PC-3 (cell line): ENCODE results near the gene PARP16.

Source experiments
- EZH2 ChIP-seq: fragments of 300-600 bp; sonication (generic); IDR thresholded peaks from one replicate; pipeline ENCODE4 v1.6.1; 2017; ENCODE audit warnings: antibody characterized with exemption, mild to moderate bottlenecking, low read length; ENCODE audit not compliant: unreplicated experiment
- TF ChIP-seq, protein P1 (sequence below): fragments of 300-600 bp; sonication (generic); conservative IDR thresholded peaks from 2 replicates; pipeline ENCODE4 v1.5.1; 2017; ENCODE audit warnings: antibody characterized with exemption, low read depth, mild to moderate bottlenecking, low read length

DNA sequence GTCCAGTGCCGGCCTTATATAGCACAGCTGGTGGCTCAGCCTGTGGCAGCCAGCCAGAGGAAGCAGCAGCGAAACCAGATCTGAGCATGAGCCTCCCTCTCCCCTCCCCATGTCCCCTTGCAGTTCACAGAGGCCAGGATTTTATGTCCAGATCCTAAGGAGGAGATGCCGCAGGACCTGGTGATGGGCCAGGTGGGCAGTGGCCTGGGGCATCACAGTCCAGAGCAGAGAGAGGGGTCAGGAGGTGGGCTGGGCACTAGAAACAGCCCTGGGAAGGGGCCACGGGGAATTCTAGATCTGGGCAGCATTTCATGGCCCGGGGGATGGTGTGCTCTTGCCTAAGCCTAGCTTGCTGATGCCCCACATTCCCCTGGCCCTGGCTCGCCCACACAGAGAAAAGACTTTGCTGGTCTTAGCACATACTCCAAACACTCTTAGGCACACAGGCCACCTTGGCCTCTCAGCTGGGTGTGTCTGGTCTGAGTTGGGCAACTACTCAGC lies 75.2 kb downstream of the PARP16 start:
- TF ChIP-seq, protein P1, sequence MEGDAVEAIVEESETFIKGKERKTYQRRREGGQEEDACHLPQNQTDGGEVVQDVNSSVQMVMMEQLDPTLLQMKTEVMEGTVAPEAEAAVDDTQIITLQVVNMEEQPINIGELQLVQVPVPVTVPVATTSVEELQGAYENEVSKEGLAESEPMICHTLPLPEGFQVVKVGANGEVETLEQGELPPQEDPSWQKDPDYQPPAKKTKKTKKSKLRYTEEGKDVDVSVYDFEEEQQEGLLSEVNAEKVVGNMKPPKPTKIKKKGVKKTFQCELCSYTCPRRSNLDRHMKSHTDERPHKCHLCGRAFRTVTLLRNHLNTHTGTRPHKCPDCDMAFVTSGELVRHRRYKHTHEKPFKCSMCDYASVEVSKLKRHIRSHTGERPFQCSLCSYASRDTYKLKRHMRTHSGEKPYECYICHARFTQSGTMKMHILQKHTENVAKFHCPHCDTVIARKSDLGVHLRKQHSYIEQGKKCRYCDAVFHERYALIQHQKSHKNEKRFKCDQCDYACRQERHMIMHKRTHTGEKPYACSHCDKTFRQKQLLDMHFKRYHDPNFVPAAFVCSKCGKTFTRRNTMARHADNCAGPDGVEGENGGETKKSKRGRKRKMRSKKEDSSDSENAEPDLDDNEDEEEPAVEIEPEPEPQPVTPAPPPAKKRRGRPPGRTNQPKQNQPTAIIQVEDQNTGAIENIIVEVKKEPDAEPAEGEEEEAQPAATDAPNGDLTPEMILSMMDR = no peak
- TF ChIP-seq EZH2 = no peak
